PC-9 (cell line): ENCODE results near the gene PSTPIP1.

Experiments
- EZH2 ChIP-seq: fragments of 200-600 bp; sonication (generic); IDR thresholded peaks from 2 replicates; pipeline ENCODE4 v1.8.0; 2017; ENCODE audit warnings: antibody characterized with exemption, low read depth
- TF ChIP-seq, protein P1 (sequence below): fragments of 200-600 bp; sonication (generic); conservative IDR thresholded peaks from 2 replicates; pipeline ENCODE4 v1.6.1; 2017; ENCODE audit warnings: mixed run types, antibody characterized with exemption, mild to moderate bottlenecking, moderate library complexity

DNA sequence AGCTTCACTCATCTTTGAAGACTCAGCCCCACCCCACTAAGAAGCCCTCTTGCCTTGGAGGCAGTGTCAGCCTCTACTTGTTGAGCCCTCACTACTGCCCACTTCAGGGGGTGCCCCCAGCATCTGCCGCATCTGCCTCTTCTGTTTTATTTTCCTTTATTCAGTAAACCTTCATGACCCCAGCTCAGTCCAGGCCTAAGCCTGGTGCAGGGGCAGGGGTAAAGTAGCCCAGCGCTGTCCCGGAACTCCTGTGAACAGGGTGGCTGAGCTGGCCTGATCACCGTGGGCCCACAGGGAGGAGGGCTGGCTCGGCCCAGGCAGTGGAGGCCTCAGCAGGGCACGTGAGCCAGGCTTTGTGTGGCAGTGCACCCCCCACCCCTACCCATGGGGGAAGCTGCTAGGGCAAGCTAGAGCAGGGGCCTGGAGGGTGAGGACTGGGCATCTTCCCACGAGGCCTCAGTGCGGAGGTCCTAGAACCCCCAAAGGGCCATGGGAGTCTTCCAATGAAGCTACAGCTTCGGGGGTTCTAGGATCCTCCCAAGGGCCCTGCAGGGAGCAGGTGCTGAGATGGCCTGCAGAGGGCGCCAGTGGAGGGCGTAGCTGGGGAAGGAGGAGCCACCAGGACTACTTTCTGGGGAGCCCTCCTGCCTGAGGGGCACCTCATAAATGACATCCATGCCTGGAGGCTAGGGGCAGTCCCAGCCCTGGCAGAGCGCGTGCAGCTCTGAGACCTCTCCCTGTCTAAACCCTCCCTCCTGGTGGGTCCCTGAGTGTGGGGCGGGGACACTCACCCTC lies 40.0 kb downstream of the PSTPIP1 start:
- no peak for TF ChIP-seq EZH2
- TF ChIP-seq, protein P1, sequence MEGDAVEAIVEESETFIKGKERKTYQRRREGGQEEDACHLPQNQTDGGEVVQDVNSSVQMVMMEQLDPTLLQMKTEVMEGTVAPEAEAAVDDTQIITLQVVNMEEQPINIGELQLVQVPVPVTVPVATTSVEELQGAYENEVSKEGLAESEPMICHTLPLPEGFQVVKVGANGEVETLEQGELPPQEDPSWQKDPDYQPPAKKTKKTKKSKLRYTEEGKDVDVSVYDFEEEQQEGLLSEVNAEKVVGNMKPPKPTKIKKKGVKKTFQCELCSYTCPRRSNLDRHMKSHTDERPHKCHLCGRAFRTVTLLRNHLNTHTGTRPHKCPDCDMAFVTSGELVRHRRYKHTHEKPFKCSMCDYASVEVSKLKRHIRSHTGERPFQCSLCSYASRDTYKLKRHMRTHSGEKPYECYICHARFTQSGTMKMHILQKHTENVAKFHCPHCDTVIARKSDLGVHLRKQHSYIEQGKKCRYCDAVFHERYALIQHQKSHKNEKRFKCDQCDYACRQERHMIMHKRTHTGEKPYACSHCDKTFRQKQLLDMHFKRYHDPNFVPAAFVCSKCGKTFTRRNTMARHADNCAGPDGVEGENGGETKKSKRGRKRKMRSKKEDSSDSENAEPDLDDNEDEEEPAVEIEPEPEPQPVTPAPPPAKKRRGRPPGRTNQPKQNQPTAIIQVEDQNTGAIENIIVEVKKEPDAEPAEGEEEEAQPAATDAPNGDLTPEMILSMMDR = peak; percentile 69
